GM10248 (cell line): ENCODE measurements around the gene CYFIP2.

Source experiments
- CTCF ChIA-PET: fragments of 300-600 bp; sonication (Branson Sonifier 250); formaldehyde crosslinking; extraction: SDS; loops from one replicate; lab custom pipeline; 2021; ENCODE audit warnings: antibody characterized with exemption; lab: Yijun Ruan, JAX
- POLR2A ChIA-PET: fragments of 350-650 bp; sonication (Branson Sonifier 250); formaldehyde crosslinking; extraction: SDS; loops from one replicate; lab custom pipeline; 2020; ENCODE audit warnings: antibody characterized with exemption; lab: Yijun Ruan, JAX
- DNase-seq: peaks from one replicate; pipeline ENCODE4 v3.0.0; 2012; ENCODE audit errors: extremely low spot score
- CTCF ChIP-seq: IDR thresholded peaks from 2 replicates; pipeline ENCODE4 v1.5.1; 2012; ENCODE audit warnings: mild to moderate bottlenecking, low read depth; ENCODE audit errors: extremely low read depth, missing control alignments, control extremely low read depth

Gene CYFIP2

GRCh38 chr5:157266286-157267007, 524 bp downstream of the CYFIP2 start:
- CTCF ChIA-PET: interaction anchor here (1.0 to 7.4 kb wide), 4 partner anchors 11 to 49 kb away, joined by 3 to 101 read pairs (median 5); no protein-coding TSS in a partner anchor
- POLR2A ChIA-PET: no interaction called here
- DNase-seq: peak; percentile 61
- peak; percentile 29 for TF ChIP-seq CTCF

- POLR2A ChIA-PET: no interaction called here
- CTCF ChIA-PET: interaction anchor here (1.0 to 7.4 kb wide), 7 partner anchors 12 to 61 kb away, joined by 3 to 101 read pairs (median 5); no protein-coding TSS in a partner anchor
- no peak for TF ChIP-seq CTCF
- DNase-seq: no peak
These were observed 1.1 kb downstream of the CYFIP2 start for GRCh38 chr5:157267025-157267424.

- POLR2A ChIA-PET: no interaction called here
- DNase-seq: no peak
- CTCF ChIA-PET: interaction anchor here (1.0 to 7.4 kb wide), 6 partner anchors 13 to 119 kb away, joined by 3 to 101 read pairs (median 4); no protein-coding TSS in a partner anchor
- no peak for TF ChIP-seq CTCF
These were observed 2.0 kb downstream of the CYFIP2 start for GRCh38 chr5:157267761-157268480.

GRCh38 chr5:157269165-157269671, 3.3 kb downstream of the CYFIP2 start:
- no peak for TF ChIP-seq CTCF
- ChIA-PET POLR2A (no interaction called here), CTCF (interaction anchor here (1.3 kb wide), 1 partner anchor 16 kb away, joined by 7 read pairs; no protein-coding TSS in a partner anchor)
- no peak for DNase-seq

GRCh38 chr5:157269761-157270272, 3.9 kb downstream of the CYFIP2 start:
- POLR2A ChIA-PET: no interaction called here
- CTCF ChIA-PET: interaction anchor here (1.3 kb wide), 1 partner anchor 17 kb away, joined by 7 read pairs; no protein-coding TSS in a partner anchor
- no peak for TF ChIP-seq CTCF
- no peak for DNase-seq

- TF ChIP-seq CTCF: no peak
- DNase-seq: no peak
- POLR2A ChIA-PET: no interaction called here
- CTCF ChIA-PET: interaction anchor here (1.4 to 3.5 kb wide), 2 partner anchors 14 to 17 kb away, joined by 5 to 40 read pairs; no protein-coding TSS in a partner anchor
These were observed 4.8 kb downstream of the CYFIP2 start for GRCh38 chr5:157270771-157271170.
